H9 (cell line): ENCODE results near the gene USPL1. TPM values are rescaled to one million over a fixed set of nuclear protein-coding genes. Genes with fewer than 3 reads are reported as not detected.

Source experiments
- DNase-seq: peaks from one replicate; pipeline ENCODE4 v3.0.0-alpha.2; 2017
- H2AFZ ChIP-seq: one replicate; pipeline ENCODE4 v1.6.1; 2013; ENCODE audit warnings: mild to moderate bottlenecking, low read length, control low read depth, moderate library complexity
- H2AK5ac ChIP-seq: 2 replicates; pipeline ENCODE4 v1.6.1; 2013; ENCODE audit warnings: low read length, control low read depth, mixed read lengths; ENCODE audit not compliant: insufficient read length
- H2BK120ac ChIP-seq: one replicate; pipeline ENCODE4 v1.6.1; 2013; ENCODE audit warnings: low read depth, mild to moderate bottlenecking, low read length, control low read depth, inconsistent platforms; ENCODE audit not compliant: poor library complexity, severe bottlenecking
- H2BK12ac ChIP-seq: 2 replicates; pipeline ENCODE4 v1.6.1; 2013; ENCODE audit warnings: low read length, control low read depth, mixed read lengths, low read depth; ENCODE audit not compliant: insufficient read length
- H2BK15ac ChIP-seq: 2 replicates; pipeline ENCODE4 v1.6.1; 2013; ENCODE audit warnings: low read depth, low read length, control low read depth
- H2BK20ac ChIP-seq: one replicate; pipeline ENCODE4 v1.6.1; 2013; ENCODE audit warnings: low read depth, mild to moderate bottlenecking, low read length, control low read depth, inconsistent platforms; ENCODE audit not compliant: poor library complexity, severe bottlenecking
- H2BK5ac ChIP-seq: 2 replicates; pipeline ENCODE4 v1.6.1; 2013; ENCODE audit warnings: low read length, control low read depth, mixed read lengths; ENCODE audit not compliant: insufficient read length
- H3K14ac ChIP-seq: 2 replicates; pipeline ENCODE4 v1.6.1; 2013; ENCODE audit warnings: low read length, control low read depth; ENCODE audit not compliant: insufficient read depth
- H3K18ac ChIP-seq: 2 replicates; pipeline ENCODE4 v1.6.1; 2013; ENCODE audit warnings: low read depth, mild to moderate bottlenecking, mixed read lengths, low read length, control low read depth; ENCODE audit not compliant: insufficient read length
- H3K23ac ChIP-seq: 2 replicates; pipeline ENCODE4 v1.6.1; 2013; ENCODE audit warnings: low read length, control low read depth, mixed read lengths, low read depth; ENCODE audit not compliant: insufficient read length
- H3K23me2 ChIP-seq: 2 replicates; pipeline ENCODE4 v1.6.1; 2013; ENCODE audit warnings: low read depth, mild to moderate bottlenecking, mixed read lengths, low read length, control low read depth; ENCODE audit not compliant: insufficient read length, poor library complexity, severe bottlenecking
- H3K27ac ChIP-seq: 2 replicates; pipeline ENCODE4 v1.5.1; 2013; ENCODE audit warnings: low read length, control low read depth, mixed read lengths, low read depth; ENCODE audit not compliant: insufficient read length
- H3K27me3 ChIP-seq: 2 replicates; pipeline ENCODE4 v1.6.1; 2013; ENCODE audit warnings: low read length, control low read depth, inconsistent platforms; ENCODE audit not compliant: insufficient read depth
- H3K4ac ChIP-seq: 2 replicates; pipeline ENCODE4 v1.6.1; 2013; ENCODE audit warnings: low read depth, mild to moderate bottlenecking, control low read depth, inconsistent platforms, low read length, moderate library complexity
- H3K4me1 ChIP-seq: 2 replicates; pipeline ENCODE4 v1.6.1; 2013; ENCODE audit warnings: low read length, control low read depth, inconsistent platforms; ENCODE audit not compliant: insufficient read depth
- H3K4me2 ChIP-seq: 2 replicates; pipeline ENCODE4 v1.6.1; 2013; ENCODE audit warnings: low read length, control low read depth, mixed read lengths; ENCODE audit not compliant: insufficient read length, insufficient read depth
- H3K56ac ChIP-seq: 2 replicates; pipeline ENCODE4 v1.6.1; 2013; ENCODE audit warnings: low read depth, mild to moderate bottlenecking, mixed read lengths, low read length, control low read depth; ENCODE audit not compliant: insufficient read length
- H3K79me1 ChIP-seq: 2 replicates; pipeline ENCODE4 v1.6.1; 2013; ENCODE audit warnings: low read depth, mild to moderate bottlenecking, moderate library complexity, low read length, control low read depth, inconsistent platforms; ENCODE audit not compliant: insufficient read depth, poor library complexity, severe bottlenecking
- H3K79me2 ChIP-seq: 2 replicates; pipeline ENCODE4 v1.6.1; 2013; ENCODE audit warnings: low read length, control low read depth, inconsistent platforms; ENCODE audit not compliant: insufficient read depth
- H3K9ac ChIP-seq: 2 replicates; pipeline ENCODE4 v1.6.1; 2013; ENCODE audit warnings: low read length, control low read depth, mixed read lengths; ENCODE audit not compliant: insufficient read length; ENCODE audit errors: extremely low read depth
- H3K9me3 ChIP-seq: one replicate; pipeline ENCODE4 v1.6.1; 2013; ENCODE audit warnings: low read depth, low read length, inconsistent platforms; ENCODE audit not compliant: control insufficient read depth
- H3T11ph ChIP-seq: one replicate; pipeline ENCODE4 v1.6.1; 2013; ENCODE audit warnings: mild to moderate bottlenecking, low read length, control low read depth, inconsistent platforms
- H4K20me1 ChIP-seq: one replicate; pipeline ENCODE4 v1.6.1; 2013; ENCODE audit not compliant: control insufficient read depth, insufficient read length, insufficient read depth
- H4K5ac ChIP-seq: 2 replicates; pipeline ENCODE4 v1.6.1; 2013; ENCODE audit warnings: low read depth, mild to moderate bottlenecking, mixed read lengths, low read length, control low read depth; ENCODE audit not compliant: insufficient read length
- H4K8ac ChIP-seq: replicated peaks from 2 replicates; pipeline ENCODE4 v1.6.1; 2013; ENCODE audit warnings: low read length, control low read depth, mixed read lengths, low read depth; ENCODE audit not compliant: insufficient read length
- H4K91ac ChIP-seq: 2 replicates; pipeline ENCODE4 v1.6.1; 2013; ENCODE audit warnings: low read depth, mild to moderate bottlenecking, moderate library complexity, mixed read lengths, low read length, control low read depth; ENCODE audit not compliant: insufficient read length
- H3K27ac Mint-ChIP-seq, 3 experiments: 2 replicates in 2 of 3; 3 replicates in 1 of 3; pipeline ENCODE4 v1.8.0; 2020 to 2021; ENCODE audit warnings: mixed read lengths in 3 of 3, mild to moderate bottlenecking in 1 of 3, moderate library complexity in 1 of 3
- H3K27me3 Mint-ChIP-seq: 2 replicates; pipeline ENCODE4 v1.8.0; 2021; ENCODE audit warnings: low read depth, mild to moderate bottlenecking, moderate library complexity, mixed read lengths
- H3K36me3 Mint-ChIP-seq, 3 experiments: 2 replicates in 2 of 3; 3 replicates in 1 of 3; pipeline ENCODE4 v1.8.0; 2020 to 2021; ENCODE audit warnings: low read depth in 3 of 3, mixed read lengths in 3 of 3; ENCODE audit not compliant: insufficient read depth in 1 of 3
- H3K4me1 Mint-ChIP-seq, 2 experiments: 2 replicates each; pipeline ENCODE4 v1.8.0; 2020; ENCODE audit warnings: mixed read lengths in 2 of 2
- H3K4me3 Mint-ChIP-seq, 2 experiments: 2 replicates in 1 of 2; 3 replicates in 1 of 2; pipeline ENCODE4 v1.8.0; 2020 to 2021; ENCODE audit warnings: mild to moderate bottlenecking in 2 of 2, mixed read lengths in 2 of 2, moderate library complexity in 1 of 2
- H3K9me3 Mint-ChIP-seq, 2 experiments: 2 replicates in 1 of 2; 3 replicates in 1 of 2; pipeline ENCODE4 v1.8.0; 2020; ENCODE audit warnings: mild to moderate bottlenecking in 2 of 2, mixed read lengths in 2 of 2, moderate library complexity in 1 of 2
- WGBS: extraction: QIAGEN DNeasy Blood & Tissue Kit; methylation state at CpG from one replicate; pipeline ENCODE4 v1.1.7; 2013; ENCODE audit warnings: missing lambda C conversion rate, low lambda C conversion rate, mixed read lengths; ENCODE audit not compliant: insufficient read length; ENCODE audit errors: extremely low coverage; 5-methylcytosine and 5-hydroxymethylcytosine counted together
- total RNA-seq: library from RNA; stranded (reverse); gene quantifications from 2 replicates; pipeline ENCODE4 v1.2.1, GENCODE V29; 2021
- TF ChIP-seq, protein P1 (sequence below): fragments of 200-600 bp; sonication (generic); conservative IDR thresholded peaks from 3 replicates; pipeline ENCODE4 v1.8.0; 2021; ENCODE audit warnings: antibody characterized with exemption, mild to moderate bottlenecking

Gene USPL1
- total RNA-seq, 1 experiment from 2014 or later = 17.6 TPM

DNA sequence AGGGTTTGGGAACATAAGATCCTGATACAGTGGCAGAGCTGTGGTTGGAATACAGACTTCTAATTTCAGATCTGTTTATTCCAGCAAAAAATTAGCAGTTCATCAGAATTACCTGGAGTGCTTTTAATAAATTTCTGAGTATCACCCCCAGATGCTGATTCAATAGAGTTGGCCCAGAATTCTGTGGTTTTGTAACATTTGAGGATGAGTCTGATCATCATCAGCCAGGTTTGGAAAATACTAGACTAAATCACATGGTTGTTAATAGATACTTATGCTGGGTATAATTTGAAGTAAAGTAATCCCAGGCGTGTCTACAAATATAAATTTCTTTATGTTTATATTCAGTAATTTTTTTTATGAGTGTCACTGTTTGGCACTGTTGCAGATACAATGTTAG is 4.8 kb downstream of the USPL1 start:
- peaks cover 13 to 34% (median 33%) of the 10 kb centered on the region in 3 experiments; a peak in 5 of 7 replicates for H3K36me3 Mint-ChIP-seq
- H3K79me1 ChIP-seq = peaks cover 7% of the 10 kb centered on the region
- H3K23me2 ChIP-seq = peaks cover 8% of the 10 kb centered on the region
- no peak overlapping the region for H2BK15ac ChIP-seq
- no CpG with 5 or more reads among the region's 1 CpG for WGBS
- H3K4ac ChIP-seq = no peak overlapping the region
- H2BK120ac ChIP-seq = no peak overlapping the region
- no peaks in the 10 kb centered on the region for H3K9me3 Mint-ChIP-seq
- H3K9ac ChIP-seq = no peak overlapping the region
- no peak overlapping the region for H2BK12ac ChIP-seq
- no peaks in the 10 kb centered on the region for H3K4me1 ChIP-seq
- H3K14ac ChIP-seq = no peak overlapping the region
- no peak overlapping the region for H4K5ac ChIP-seq
- H2AFZ ChIP-seq = no peak overlapping the region
- H3K27me3 ChIP-seq = no peaks in the 10 kb centered on the region
- H3K18ac ChIP-seq = no peak overlapping the region
- no peak for DNase-seq
- TF ChIP-seq, protein P1, sequence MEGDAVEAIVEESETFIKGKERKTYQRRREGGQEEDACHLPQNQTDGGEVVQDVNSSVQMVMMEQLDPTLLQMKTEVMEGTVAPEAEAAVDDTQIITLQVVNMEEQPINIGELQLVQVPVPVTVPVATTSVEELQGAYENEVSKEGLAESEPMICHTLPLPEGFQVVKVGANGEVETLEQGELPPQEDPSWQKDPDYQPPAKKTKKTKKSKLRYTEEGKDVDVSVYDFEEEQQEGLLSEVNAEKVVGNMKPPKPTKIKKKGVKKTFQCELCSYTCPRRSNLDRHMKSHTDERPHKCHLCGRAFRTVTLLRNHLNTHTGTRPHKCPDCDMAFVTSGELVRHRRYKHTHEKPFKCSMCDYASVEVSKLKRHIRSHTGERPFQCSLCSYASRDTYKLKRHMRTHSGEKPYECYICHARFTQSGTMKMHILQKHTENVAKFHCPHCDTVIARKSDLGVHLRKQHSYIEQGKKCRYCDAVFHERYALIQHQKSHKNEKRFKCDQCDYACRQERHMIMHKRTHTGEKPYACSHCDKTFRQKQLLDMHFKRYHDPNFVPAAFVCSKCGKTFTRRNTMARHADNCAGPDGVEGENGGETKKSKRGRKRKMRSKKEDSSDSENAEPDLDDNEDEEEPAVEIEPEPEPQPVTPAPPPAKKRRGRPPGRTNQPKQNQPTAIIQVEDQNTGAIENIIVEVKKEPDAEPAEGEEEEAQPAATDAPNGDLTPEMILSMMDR = no peak
- H3K56ac ChIP-seq = no peak overlapping the region
- H3K4me3 Mint-ChIP-seq = no peak overlapping the region
- H3K27ac ChIP-seq = no peak overlapping the region
- H3K9me3 ChIP-seq = no peaks in the 10 kb centered on the region
- H3K79me2 ChIP-seq = peaks cover 21% of the 10 kb centered on the region; the same call in 1 of the 2 replicates
- H3T11ph ChIP-seq = no peak overlapping the region
- no peak overlapping the region for H2BK5ac ChIP-seq
- H2AK5ac ChIP-seq = no peak overlapping the region
- H3K23ac ChIP-seq = no peak overlapping the region
- no peak overlapping the region; a peak in 1 of 7 replicates for H3K27ac Mint-ChIP-seq
- no peak overlapping the region for H2BK20ac ChIP-seq
- no peak overlapping the region for H3K4me2 ChIP-seq
- H4K91ac ChIP-seq = no peak overlapping the region
- H3K4me1 Mint-ChIP-seq = peaks cover 9 to 10% of the 10 kb centered on the region in 2 experiments; a peak in 3 of 4 replicates
- no peaks in the 10 kb centered on the region for H4K20me1 ChIP-seq
- no peaks in the 10 kb centered on the region for H3K27me3 Mint-ChIP-seq
- no peak overlapping the region for H4K8ac ChIP-seq
